ENCODE data around the gene ZFP36L1.
A peak's percentile ranks its signal among the peaks of the same experiment; 100 is the strongest.

Gene ZFP36L1

GRCh38 chr14:68794130-68794850, 1.4 kb upstream of the ZFP36L1 start:
- peaks cover 14% of the 10 kb centered on the region; the same call in 1 of the 2 replicates for H4K20me1 ChIP-seq (ENCODE audit: control insufficient read depth, insufficient read depth, low read depth, low read length)
- H3K4me1 ChIP-seq (ENCODE audit: control insufficient read depth, low read length), result peaks cover 57% of the 10 kb centered on the region
- peaks cover 6% of the 10 kb centered on the region; the same call in 1 of the 2 replicates for H3K9me3 ChIP-seq (ENCODE audit: control insufficient read depth, insufficient read depth, low read length)
- H3K4me2 ChIP-seq (ENCODE audit: low read length), result peak overlapping the region; percentile 84
- peaks cover 64% of the 10 kb centered on the region for H3F3A ChIP-seq (ENCODE audit: control insufficient read depth, insufficient read depth)
- peak overlapping the region; percentile 99 for H3K27ac ChIP-seq (ENCODE audit: low read depth, low read length)
- H3K36me3 ChIP-seq (ENCODE audit: control insufficient read depth, low read length), result peaks cover 54% of the 10 kb centered on the region
- H3K4me3 ChIP-seq (ENCODE audit: low read length), result peak overlapping the region; percentile 86
- no peaks in the 10 kb centered on the region for H3K27me3 ChIP-seq (ENCODE audit: control insufficient read depth, low read length)
- peaks cover 67% of the 10 kb centered on the region for H3K79me2 ChIP-seq (ENCODE audit: control insufficient read depth, low read length)
- H3K9me2 ChIP-seq (replicated peaks; ENCODE audit: control insufficient read depth, low read length), result no peaks in the 10 kb centered on the region
- TF ChIP-seq EZH2phosphoT487 (IDR thresholded peaks at IDR 0.05; ENCODE audit: borderline replicate concordance, low read length) (no peak), CTCF (IDR thresholded peaks at IDR 0.05; ENCODE audit: low read depth, low read length, poor library complexity, severe bottlenecking) (no peak)

DNA sequence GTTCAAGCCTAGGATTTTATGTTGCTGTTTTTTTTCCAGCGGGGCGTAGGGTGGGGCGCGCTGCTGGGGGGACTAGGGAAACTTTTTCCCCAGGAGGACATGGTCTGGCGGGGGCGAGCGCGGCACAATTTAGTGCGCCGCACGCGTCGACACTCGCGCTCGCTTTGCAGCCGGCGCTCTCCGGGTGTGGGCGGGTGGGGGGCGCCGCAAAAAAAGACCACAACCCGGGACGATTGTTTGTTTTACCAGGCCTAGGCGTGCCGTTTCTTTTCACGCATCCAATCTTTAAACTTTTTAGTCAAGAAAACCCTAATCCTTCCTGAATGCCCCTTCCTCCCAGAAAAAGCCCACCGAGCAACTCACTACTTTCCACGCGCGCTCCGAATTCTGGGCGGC, 865 bp upstream of the ZFP36L1 start:
- H3K79me2 ChIP-seq (ENCODE audit: control insufficient read depth, low read length), result peaks cover 71% of the 10 kb centered on the region
- TF ChIP-seq EZH2phosphoT487 (IDR thresholded peaks at IDR 0.05; ENCODE audit: borderline replicate concordance, low read length), result no peak
- TF ChIP-seq CTCF (IDR thresholded peaks at IDR 0.05; ENCODE audit: low read depth, low read length, poor library complexity, severe bottlenecking), result no peak

DNA sequence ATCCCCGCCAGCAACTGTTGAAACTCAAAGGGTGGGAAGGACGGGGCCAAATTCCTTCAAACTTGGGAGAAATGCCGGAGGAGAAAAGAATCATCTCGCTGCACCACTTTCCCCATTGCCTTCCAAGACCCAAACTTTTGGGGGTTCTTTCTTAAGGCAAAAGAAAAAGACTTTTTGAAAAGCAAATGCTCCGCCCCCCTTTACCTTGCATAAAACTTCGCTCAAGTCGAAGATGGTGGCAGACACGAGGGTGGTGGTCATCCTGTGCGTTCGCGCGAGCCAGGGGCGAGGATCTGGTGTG, 239 bp downstream of the ZFP36L1 start:
- Histone ChIP-seq H3K36me3 (ENCODE audit: control insufficient read depth, low read length) (peaks cover 66% of the 10 kb centered on the region), H3K79me2 (ENCODE audit: control insufficient read depth, low read length) (peaks cover 76% of the 10 kb centered on the region), H3K4me3 (ENCODE audit: low read length) (peak overlapping the region; percentile 80), H3K27me3 (ENCODE audit: control insufficient read depth, low read length) (no peaks in the 10 kb centered on the region), H3K27ac (ENCODE audit: low read depth, low read length) (peak overlapping the region; percentile 99), H3F3A (ENCODE audit: control insufficient read depth, insufficient read depth) (peaks cover 68% of the 10 kb centered on the region), H3K9me2 (replicated peaks; ENCODE audit: control insufficient read depth, low read length) (no peaks in the 10 kb centered on the region), H4K20me1 (ENCODE audit: control insufficient read depth, insufficient read depth, low read depth, low read length) (peaks cover 19% of the 10 kb centered on the region), H3K9me3 (ENCODE audit: control insufficient read depth, insufficient read depth, low read length) (no peaks in the 10 kb centered on the region), H3K4me1 (ENCODE audit: control insufficient read depth, low read length) (peaks cover 52% of the 10 kb centered on the region), H3K4me2 (ENCODE audit: low read length) (peak overlapping the region; percentile 94)
- TF ChIP-seq CTCF (IDR thresholded peaks at IDR 0.05; ENCODE audit: low read depth, low read length, poor library complexity, severe bottlenecking) (no peak), EZH2phosphoT487 (IDR thresholded peaks at IDR 0.05; ENCODE audit: borderline replicate concordance, low read length) (no peak)

More for the DNA sequence above, 865 bp upstream of the ZFP36L1 start:
- H3K9me3 ChIP-seq (ENCODE audit: control insufficient read depth, insufficient read depth, low read length), result peaks cover 2% of the 10 kb centered on the region; the same call in 1 of the 2 replicates
- peak overlapping the region; percentile 84 for H3K4me2 ChIP-seq (ENCODE audit: low read length)
- H3K9me2 ChIP-seq (replicated peaks; ENCODE audit: control insufficient read depth, low read length), result no peaks in the 10 kb centered on the region
- peaks cover 14% of the 10 kb centered on the region; the same call in 1 of the 2 replicates for H4K20me1 ChIP-seq (ENCODE audit: control insufficient read depth, insufficient read depth, low read depth, low read length)
- H3F3A ChIP-seq (ENCODE audit: control insufficient read depth, insufficient read depth), result peaks cover 64% of the 10 kb centered on the region
- H3K27me3 ChIP-seq (ENCODE audit: control insufficient read depth, low read length), result no peaks in the 10 kb centered on the region
- peak overlapping the region; percentile 86 for H3K4me3 ChIP-seq (ENCODE audit: low read length)
- H3K36me3 ChIP-seq (ENCODE audit: control insufficient read depth, low read length), result peaks cover 58% of the 10 kb centered on the region
- peak overlapping the region; percentile 99 for H3K27ac ChIP-seq (ENCODE audit: low read depth, low read length)
- H3K4me1 ChIP-seq (ENCODE audit: control insufficient read depth, low read length), result peaks cover 56% of the 10 kb centered on the region

Measured in DOHH2 (cell line).